Stomach (tissue), 4 donors: Measurements from ENCODE around the gene LRIG1.

Experiments used
- CTCF ChIP-seq, 7 experiments: fragments of 450-650 bp in 4 of 7; fragments of 200-600 bp in 3 of 7; sonication (generic) in 3 of 7; IDR thresholded peaks; one replicate each; pipeline ENCODE4 v1.5.1; 2016 to 2019; ENCODE audit warnings: antibody characterized with exemption in 7 of 7, control low read depth in 2 of 7, mild to moderate bottlenecking in 1 of 7
- EP300 ChIP-seq: sonication (generic); formaldehyde crosslinking; IDR thresholded peaks from one replicate; pipeline ENCODE4 v1.6.1; 2017; ENCODE audit warnings: antibody characterized with exemption
- POLR2A ChIP-seq, 4 donors: fragments of 450-650 bp; IDR thresholded peaks; one replicate each; pipeline ENCODE4 v1.6.1; 2016; ENCODE audit warnings: antibody characterized with exemption in 4 of 4, control low read depth in 2 of 4, mild to moderate bottlenecking in 1 of 4, moderate library complexity in 1 of 4
- POLR2AphosphoS5 ChIP-seq, 3 donors: sonication (generic); formaldehyde crosslinking; IDR thresholded peaks; one replicate each; pipeline ENCODE4 v1.6.1; 2016; ENCODE audit warnings: antibody characterized with exemption in 3 of 3

GRCh38 chr3:66489115-66489514, 11.7 kb downstream of the LRIG1 start:
- no peak for TF ChIP-seq CTCF (IDR thresholded peaks at IDR 0.05)
- no peak for TF ChIP-seq POLR2AphosphoS5 (IDR thresholded peaks at IDR 0.05)
- no peak for TF ChIP-seq POLR2A (IDR thresholded peaks at IDR 0.05)
- TF ChIP-seq EP300: no peak
